DMS153 treated with DMSO at 0.1 percent for 48 hours (cell line): Measurements from ENCODE around the gene BTBD9.

Source experiments
- DNase-seq: peaks from one replicate; lab custom pipeline; 2025; ENCODE audit not compliant: unreplicated experiment; lab: John Stamatoyannopoulos, UW

BTBD9 gene

DNA sequence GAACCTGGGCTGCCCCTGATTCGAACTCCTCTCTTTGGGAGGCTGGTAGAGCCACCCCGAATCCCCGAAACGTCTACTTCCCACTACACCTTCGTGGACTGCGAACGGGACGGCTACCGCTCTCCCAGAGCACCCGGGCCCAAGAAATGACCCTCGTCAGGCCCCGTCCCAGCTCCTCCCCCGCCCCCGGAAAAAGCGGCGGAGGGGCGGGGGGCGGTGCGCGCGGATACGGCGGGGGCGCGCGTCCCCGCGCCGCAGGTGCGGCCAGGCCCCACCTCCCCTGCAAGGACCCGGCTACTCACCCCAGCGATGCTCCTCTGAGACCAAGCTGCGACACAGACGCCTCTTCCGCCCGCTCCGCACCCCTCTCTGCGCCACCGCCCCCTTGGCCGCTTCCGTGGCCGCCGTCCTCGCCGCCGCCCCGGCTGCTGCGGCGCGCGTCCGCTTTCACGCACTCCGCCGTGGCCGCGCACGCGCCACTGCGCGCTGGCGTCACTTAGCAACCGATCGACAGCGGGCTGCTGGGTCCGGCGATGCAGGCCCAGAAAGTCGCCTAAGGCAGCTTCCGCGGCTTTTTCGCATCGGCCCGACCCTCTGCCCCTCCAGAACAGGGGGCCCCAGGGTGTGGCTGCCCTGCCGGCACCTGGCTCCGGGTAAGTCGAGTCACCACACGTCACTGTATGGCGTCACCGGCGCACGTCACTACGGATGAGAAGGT lies at the start of gene BTBD9:
TSS of gene BTBD9 (minus strand) at position 432 of the 718 bp plus-strand sequence.
- DNase-seq = peak; percentile 62

GRCh38 chr6:38688579-38689087 lies 48.9 kb upstream of the BTBD9 start:
- DNase-seq = no peak

DNA sequence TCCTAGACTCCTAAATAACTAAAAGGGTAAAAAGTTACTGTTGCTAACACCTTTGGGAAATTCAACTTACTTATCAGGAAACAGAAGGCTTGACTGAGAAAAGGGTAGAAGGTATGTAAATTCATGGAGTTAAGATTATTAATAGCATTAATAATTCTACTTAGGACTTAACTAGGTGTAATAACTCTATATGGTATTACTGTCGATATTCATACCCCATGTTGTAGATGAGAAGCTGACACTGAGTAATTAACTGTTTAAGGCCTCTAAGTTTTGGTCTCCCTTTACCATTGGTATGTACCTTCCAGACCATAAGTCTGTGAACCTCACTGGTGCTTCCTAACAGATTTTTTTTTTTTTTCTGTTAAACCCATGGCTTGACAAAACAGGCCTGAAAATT lies 47.8 kb upstream of the BTBD9 start:
- DNase-seq = no peak

GRCh38 chr6:38687043-38687353 lies 47.3 kb upstream of the BTBD9 start:
- no peak for DNase-seq

DNA sequence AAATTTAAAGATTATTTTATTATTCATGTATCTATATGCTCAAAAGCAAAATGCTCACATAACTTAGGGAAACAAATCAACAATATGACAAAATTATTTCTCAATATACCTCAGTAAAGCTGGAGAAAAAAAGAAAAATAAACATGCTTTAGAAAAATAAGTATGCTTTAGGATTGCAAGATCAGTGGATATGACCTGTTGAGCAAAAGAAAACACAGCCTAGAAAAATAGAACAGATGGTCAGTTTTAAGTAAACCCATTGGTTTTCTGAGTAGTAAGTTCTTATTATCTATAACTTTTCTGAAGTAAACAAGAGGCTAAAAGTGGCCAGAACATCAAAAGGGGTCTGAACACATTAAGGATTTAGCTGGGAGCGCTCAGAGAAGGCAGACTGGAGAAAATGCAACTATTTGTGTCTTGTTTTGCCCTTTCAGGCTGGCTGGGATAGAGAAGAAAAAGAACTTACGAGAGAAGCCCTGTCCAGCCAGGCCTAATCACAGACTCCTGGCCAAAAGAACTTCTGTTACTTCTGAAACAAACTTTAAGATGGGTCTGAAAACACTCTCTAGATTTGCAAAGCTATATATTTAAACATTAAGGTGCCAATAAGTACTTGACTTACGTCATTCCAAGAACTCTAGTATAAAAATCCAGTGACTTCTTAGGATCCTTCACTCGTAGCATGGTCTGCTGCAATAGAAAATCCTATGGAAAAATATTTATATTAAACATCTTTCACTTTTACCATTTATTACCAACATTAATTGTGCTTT lies 46.7 kb upstream of the BTBD9 start:
- no peak for DNase-seq

DNA sequence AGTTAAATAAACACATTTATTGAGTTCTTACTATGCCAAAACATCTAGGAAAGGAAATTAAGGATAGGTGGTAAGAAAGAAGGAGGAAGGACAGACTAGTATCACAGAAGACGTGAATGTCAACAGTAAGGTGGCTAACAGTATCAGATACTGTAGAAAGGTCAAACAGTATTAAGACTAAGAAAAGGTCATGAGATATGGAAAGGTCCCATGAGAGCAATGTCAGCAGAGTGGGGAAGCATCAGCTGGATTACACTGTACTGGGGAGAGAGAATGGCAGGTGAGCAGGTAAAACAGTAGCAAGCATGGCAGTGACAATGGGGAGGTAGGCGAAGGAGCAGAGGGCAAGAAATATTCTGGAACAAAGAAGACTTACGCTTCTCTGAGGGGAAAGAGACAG lies 45.2 kb upstream of the BTBD9 start:
- no peak for DNase-seq

DNA sequence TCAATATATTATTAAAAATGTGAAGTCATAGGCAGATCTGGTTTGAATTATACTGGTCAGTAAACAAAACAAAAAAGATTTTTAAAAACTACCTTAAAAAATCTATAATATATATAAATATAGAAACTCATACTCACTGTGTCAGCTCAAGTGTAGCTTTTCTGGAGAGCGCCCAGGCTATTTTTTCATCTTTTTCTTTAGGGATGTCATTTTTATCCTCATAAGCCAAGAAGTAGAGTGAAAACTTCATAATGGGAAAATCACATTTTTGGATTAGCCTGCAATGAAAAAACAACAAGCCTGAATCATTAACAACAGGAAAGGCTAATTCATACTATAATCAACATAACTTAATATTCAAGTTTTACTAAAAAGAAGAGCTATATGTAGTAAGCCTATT lies 44.5 kb upstream of the BTBD9 start:
- DNase-seq = no peak

DNA sequence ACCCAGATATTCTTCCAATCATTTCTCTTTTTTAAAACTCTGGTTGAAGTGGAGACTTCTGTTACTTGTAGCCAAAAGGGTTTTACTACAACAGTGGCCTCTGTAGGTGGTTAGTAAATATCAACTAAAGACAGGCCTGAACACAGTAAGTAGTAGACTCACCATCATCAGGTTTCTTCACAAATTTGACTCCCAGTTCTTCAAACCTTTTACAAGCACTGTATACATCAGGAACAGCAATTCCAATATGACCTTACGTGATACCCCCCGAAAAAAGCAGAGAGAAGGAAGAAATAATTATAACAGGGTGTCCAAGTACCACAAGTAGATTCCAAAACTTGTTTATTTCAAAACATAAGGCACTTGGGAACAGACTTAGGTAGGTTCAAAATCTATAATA lies 42.1 kb upstream of the BTBD9 start:
- no peak for DNase-seq

GRCh38 chr6:38679668-38680067 lies 39.9 kb upstream of the BTBD9 start:
- DNase-seq = no peak

GRCh38 chr6:38678178-38678760 lies 38.5 kb upstream of the BTBD9 start:
- DNase-seq = no peak

GRCh38 chr6:38676974-38677544 lies 37.3 kb upstream of the BTBD9 start:
- no peak for DNase-seq

DNA sequence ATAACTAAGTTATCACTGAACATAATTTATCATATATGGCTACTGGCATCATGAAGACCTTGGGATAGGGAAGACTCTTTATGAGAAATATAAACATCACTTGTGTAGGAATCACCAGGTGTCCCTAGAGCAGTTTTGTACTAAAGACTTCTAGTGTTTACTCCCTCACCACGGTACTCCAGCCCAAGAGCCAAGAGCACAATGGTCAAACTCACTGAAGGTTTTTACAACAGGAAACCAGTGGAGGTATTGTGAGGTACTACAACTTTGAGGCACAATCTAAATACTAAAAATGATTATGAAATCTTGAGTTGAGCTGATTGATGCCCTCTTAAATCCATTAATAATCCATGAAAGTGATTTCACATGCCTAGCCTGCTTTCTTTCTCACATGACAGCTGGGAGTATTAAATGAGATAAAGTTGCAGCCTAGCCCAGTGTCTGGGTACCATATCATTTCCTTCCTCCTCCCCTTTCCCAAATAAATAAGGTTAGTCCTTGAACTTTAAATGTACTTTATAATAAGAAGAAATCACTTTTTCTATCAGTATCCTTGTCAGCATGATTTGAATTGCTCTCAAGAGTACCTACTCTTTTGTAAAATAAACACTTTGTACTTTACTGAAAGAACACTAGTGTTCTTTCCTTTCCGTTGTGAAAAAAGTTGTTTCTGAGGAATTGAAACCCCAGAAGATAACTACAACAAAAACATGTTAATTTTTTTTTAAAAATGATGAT lies 36.7 kb upstream of the BTBD9 start:
- DNase-seq = no peak

DNA sequence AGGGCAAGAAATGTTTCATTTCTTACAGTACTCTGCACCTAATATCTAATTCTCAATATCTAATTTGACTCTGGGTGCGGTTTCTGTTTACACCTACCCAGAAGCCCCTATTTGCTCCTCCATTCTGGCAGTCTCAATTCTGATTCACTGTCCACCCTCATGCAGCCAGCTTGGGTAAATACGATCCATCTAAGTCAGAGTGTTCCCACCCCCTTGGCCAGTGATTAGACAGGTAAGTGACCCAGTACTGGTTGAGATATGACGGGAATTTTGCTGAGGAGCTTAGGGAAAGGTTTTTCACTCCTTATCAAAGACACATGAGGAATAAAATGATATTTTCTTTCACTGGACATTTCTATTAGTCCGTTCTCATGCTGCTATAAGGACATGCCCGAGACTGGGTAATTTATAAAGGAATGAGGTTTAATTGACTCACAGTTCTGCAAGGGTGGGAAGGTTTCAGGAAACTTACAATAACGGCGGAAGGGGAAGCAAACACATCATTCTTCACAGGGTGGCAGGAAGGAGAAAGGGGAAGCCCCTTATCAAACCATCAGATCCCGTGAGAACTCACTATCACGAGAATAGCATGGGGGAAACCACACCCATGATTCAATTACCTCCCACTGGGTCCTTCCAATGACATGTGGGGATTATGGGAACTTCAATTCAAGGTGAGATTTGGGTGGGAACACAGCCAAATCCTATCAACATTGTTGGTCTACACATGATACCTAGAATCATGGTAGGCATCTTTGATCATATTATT lies 33.9 kb upstream of the BTBD9 start:
- DNase-seq = no peak

- DNase-seq = peak; percentile 3
Measured at GRCh38 chr6:38671885-38672467, 32.2 kb upstream of the BTBD9 start.

DNA sequence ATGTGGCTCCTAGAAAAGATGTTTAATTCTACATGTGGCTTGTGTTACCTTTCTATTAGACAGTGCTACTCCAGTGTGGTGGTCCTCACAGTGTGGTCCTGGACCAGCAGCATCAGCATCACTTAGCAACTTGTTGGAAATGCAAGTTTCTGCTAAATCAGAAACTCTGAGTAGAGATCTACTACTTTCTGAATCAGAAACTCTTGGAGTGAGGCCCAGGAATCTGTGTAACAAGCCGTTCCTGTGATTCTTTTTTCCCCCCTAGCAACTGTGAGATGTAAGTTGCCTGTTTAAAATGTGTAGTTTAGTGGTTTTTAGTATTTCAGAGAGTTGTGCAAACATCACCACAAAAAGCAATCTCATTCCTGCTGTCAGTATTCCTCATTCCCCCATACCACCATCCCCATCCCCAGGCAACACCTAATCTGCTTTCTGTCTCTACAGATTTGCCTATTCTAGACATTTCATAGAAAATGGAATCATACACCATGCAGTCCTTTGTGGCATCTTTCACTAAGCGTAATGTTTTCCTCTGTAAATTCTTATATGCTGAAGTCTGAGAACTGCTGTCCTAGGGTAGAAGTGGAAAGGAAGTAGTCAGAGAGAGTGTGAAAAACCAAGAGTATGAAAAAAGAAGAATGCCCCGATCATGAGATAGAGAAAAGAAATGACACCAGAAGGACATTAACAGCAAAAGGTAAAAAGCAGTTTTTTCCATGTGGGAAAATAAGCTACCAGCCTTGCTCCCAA lies 18.9 kb upstream of the BTBD9 start:
- no peak for DNase-seq

DNA sequence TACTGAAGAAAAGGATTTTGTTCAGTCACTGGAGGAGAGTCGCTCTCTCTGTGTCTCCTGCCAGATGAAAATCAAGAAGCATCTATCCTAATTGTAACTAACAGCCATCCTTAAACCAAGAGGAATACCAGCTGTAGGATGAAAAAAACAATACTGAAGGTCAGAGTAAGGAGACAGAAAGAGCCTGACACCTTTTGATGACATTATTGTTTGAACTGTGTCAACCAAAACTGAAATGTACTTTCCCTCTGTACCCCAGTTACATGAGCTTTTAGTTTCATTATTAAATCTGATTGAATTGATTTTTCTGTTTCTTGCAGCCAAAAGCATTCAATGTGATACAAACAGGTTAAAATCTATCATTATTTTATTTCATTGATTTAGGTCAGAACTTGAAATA lies 17.2 kb upstream of the BTBD9 start:
- no peak for DNase-seq

DNA sequence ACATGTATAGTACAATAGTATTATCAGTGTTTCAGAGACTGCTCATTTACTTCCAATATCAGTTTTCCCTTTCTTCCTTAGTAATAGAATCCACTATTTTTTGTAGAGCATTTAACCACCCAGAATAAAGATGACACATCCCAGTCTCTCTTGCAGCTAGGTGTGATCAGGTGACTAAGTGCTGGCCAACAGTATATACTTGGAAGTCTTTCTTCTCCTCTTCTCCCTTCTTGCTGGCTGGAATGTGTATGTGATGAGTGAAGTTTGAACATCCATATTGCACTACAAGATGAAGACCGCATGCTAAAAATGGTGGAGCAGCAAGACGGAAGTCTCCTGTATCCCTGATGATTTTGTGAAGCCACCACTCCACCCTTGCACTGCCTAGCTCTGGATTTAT lies 14.5 kb upstream of the BTBD9 start:
- DNase-seq = no peak

DNA sequence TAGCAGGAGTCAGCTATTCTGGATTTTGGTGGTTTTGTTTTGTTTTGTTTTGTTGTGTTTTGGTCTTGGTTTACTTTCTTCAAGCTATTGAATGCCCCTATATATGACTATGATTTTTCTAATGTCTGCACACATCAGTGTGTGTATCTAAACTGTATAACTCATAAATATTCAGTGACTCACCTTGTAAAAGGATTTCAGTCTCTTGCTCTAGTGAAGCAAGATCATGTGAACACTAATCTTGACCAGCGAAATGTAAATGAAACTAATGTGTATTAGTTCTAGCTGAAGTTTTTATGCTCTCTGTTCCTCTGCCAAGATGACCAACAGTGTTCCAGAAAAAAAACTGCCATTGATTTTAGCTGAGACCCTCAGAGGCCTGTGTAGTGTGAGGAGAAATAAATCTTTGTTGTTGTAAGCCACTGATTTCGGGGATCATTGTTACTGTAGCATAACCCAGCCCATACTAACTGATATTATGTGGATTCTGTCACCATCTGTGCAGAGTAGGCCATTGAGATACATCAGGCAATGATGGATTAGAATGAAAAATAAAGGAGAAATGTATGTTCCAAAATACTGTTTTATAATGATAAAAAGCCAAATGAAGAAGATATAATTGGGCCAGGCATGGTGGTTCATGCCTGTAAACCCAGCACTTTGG lies 11.5 kb upstream of the BTBD9 start:
- no peak for DNase-seq

DNA sequence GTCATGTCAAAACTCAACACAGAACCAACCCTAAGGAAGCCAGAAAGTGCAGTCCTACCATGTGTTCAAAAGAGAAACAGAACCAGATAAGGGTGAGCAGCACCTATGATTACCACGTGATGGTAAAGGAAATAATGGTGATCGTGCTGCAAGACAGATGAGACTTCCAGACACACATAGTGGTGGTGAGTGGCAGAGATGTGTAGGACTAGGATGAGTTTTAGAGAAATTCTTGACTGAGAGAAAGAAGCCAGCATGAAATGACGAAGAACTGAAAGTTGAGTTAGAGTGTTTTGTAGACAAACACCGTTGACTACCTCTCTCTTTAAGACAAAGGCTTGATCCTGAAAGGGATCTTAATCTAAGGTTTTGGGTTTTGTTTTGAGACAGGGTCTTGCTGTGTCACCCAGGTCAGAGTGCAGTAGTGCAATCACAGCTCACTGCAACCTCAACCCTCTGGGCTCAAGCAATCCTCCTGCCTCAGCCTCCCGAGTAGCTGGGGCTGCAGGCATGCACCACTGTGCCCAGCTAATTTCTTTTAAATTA lies 10.6 kb upstream of the BTBD9 start:
- DNase-seq = no peak
